ENCODE measurements around the gene CFAP73.
"Not testable (repeated sequence)": the region's sequence is repeated elsewhere in the genome, so short reads cannot be mapped to it uniquely, and the experiment has no call there.

CFAP73 gene

DNA sequence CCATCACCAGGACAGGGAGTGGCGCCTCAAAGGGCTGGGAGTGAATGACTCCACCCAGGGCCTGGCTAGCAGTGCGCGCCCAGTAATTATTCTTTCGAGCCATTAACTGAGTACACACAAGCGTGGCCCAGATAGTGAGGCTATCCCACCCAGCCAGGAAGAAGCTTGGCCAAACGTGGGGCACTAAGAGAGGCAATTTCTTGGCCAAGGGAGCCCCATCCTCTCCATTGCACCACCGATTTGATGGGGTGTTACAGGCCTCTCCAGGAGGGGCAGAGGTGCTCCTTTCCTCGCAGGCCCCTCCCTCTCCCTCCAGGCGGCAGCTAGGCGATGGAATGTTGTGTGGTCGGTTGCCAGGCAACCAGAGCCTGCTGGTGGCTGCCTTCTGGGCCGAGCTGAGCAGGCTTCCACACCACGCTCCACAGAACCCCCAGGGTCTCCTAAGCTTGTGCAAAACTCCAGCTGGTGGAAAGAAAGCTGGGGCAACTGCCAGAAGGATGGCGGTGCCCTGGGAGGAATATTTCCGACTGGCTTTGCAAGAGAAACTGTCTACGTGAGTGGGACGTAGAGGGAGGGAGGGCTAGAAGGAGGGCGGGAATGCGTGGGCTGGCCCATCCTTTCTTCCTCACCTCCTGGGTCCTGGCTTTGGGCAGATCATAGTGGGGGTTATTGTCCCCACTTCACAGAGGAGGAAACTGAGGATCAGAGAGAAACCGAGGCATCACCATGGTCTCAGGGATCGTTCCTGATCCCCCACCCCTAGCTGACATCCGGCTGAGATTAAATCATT, at the start of gene CFAP73:
CFAP73 (plus strand) TSS at position 364 of the 790 bp plus-strand sequence; CDS start at position 498, 134 bp downstream.
- DNase-seq = no peak

DNA sequence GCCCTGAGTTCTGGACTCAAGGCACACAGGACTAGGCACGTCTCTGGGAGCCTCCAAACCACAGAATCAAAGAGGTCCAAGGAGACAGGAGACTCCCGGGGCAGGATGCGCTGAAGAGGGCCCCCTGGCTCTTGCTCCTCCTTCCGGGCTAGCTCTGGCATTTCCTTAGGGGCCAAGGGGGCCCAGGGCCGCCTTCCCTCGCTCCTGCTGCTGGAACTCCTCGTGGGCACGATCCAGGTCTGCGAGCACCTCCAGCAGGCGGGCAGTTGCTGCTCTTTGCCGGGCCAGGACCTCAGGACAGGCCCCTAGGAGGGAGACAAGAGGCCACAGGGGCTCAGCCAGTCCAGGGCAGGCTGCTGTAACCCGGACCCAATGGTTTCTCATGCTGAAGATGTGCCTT, 49.8 kb upstream of the CFAP73 start:
- no peak for DNase-seq

GRCh38 chr12:113101751-113102150, 47.8 kb upstream of the CFAP73 start:
- no peak for DNase-seq

DNA sequence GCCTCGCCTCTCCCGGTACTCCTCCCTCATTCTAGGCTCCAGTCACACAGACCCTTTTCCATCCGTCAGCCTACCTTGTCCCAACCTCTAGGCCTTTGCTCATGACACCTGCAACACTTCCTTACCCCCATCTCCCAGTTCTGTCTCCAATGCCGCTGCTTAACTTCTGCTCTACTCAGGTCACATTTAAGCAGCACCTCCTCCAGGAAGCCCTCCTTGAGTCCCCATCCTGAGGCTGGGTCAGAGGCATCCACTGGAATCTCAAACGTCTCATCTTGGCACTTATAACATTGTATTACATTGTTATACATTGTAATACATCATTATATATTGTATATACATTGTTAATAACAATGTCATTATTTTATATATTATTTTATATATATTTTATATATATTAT, 46.7 kb upstream of the CFAP73 start:
- DNase-seq = no peak

GRCh38 chr12:113103756-113104450, 45.6 kb upstream of the CFAP73 start:
- DNase-seq = no peak

DNA sequence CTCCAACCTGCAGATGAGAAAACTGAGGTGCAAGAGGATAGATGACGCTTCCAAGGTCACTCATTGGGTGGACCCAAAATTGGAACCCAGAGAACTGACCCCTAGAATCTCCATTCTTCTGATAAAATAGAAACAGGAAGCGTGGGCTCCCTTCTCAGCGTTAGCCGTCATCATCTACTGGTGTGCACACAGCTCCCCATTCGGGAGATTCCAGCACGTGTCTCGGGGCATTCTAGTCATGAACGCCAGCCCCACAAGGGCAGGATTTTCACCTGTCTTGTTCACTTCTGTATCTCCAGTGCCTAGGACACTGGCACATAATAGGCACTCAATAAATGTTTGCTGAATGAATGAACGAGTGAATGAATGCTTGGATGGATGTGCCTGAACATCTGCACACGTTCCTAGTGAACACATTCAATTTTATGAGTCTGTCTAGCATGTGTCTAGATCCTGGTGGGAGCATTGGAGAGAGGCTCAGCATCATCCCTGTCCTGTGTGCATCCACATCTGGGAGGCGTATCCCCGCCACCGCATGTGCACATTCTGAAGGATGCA, 44.5 kb upstream of the CFAP73 start:
- no peak for DNase-seq

- DNase-seq = no peak
These were observed 43.8 kb upstream of the CFAP73 start for GRCh38 chr12:113105606-113106271.

DNA sequence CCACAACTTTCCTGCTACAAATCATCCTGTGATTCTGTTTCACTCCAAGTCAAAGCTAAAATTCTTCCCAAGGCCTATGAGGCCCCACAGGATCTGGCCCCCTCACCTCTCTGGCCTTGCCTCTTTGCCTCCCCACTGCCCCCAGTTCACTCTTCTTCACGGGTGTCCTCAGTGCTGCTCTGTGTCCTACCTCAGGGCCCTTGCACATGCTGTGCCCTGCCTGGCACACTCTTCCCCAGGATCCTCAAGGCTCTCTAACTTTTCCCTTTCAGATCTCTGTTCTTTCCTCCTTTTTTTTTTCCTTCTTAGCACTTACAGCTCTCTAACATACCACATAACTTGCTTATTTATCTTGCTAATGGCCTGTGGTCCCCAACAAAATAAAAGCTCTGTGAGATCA, 43.2 kb upstream of the CFAP73 start:
- no peak for DNase-seq

GRCh38 chr12:113108308-113108707, 41.2 kb upstream of the CFAP73 start:
- no peak for DNase-seq

GRCh38 chr12:113109360-113109759, 40.2 kb upstream of the CFAP73 start:
- DNase-seq = no peak

DNA sequence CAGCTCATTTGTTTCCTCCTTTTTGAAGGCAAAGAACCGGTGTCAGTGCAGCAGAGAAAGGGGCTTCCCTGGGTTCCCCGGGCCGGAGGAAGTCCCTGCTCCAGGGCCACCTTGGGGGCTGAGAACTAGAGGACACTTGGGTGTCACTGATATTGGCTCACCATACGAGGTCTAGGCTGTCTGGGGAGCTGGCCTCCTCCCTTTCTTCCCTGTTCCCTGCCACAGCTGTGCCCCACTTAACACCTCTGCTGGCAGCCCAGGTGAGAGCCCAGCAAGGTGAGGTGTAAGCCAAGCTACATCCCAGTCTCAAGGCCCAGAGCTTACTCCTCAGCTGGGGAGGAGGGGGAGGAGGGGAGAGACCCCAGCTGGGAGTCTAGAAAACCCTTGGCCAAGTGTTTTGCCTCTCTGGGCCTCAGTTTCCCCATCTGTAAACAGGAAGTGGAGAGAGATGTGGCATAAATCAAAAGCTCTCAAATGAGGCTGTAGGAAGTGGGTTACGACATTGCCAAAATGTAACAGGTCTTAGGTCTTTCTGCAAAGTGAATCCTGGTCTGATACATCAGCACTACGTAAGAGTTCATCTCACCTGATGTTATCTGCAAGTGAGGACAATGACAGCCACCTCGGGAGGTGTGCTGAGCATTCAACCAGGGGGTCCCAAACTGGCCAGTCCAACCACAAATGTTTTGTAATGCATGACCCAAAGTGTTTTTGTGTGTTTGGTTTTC, 39.5 kb upstream of the CFAP73 start:
- DNase-seq = no peak

GRCh38 chr12:113111247-113111646, 38.3 kb upstream of the CFAP73 start:
- no peak for DNase-seq

GRCh38 chr12:113112043-113112899, 37.3 kb upstream of the CFAP73 start:
- no peak for DNase-seq

GRCh38 chr12:113113397-113113796, 36.1 kb upstream of the CFAP73 start:
- no peak for DNase-seq

DNA sequence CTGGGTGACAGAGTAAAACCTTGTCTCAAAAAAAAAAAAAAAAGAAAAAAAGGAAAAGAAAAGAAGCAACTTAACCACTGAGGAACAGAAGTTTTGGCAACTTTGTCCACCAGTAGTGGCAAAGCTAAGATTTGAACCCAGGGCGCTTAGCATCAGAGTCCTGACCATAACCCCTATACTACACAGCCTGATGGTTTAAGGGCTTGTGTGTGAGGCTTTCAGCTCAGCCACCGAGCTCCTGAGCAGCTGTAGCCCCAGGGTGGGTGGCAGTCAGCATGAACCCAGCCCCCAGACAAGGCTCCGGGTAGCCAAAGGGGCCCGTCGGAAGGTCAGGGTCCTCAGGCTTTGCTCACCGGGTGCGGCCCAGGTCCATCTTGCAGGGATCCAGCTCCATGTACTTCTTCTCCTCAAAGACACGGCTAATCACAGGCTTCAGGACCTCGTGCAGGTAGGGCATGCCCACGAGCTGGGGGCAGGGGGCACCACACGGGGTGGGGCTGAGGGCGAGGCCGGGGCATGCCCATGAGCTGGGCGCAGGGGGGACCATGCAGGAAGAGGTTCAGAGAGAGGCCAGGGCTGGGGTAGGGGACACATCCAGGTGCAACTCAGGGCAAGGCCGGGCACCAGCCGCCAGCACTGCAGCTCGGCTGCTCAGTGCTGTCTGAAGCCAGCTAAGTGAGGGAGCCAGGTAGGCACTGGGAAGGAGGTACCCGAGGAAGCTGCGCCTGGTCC, 34.9 kb upstream of the CFAP73 start:
- DNase-seq = no peak

- no peak for DNase-seq
These were observed 33.9 kb upstream of the CFAP73 start for GRCh38 chr12:113115455-113116126.

DNA sequence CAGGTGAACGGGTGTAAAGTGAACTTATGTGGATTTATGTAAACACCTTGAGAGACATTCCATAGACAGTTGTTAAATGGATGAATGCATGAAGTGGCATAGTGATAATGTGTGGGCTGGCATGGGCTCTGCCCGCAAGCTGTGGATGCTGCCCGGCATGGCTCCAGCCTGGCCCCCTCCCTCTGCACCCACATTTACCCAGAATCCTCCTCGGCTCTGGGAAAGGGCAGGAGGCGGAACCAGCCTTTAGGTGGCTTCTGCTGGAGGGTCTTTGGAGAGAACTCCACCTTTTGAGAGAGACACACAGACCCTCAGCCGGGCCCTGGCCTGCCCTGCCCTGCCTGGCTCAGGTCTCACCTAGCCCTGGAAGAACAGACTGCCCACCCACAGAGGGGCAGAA, 32.6 kb upstream of the CFAP73 start:
- DNase-seq = no peak

GRCh38 chr12:113117684-113118083, 31.8 kb upstream of the CFAP73 start:
- not testable (repeated sequence) for DNase-seq

- no peak for DNase-seq
These were observed 31.4 kb upstream of the CFAP73 start for GRCh38 chr12:113118142-113118541.

- no peak for DNase-seq
These were observed 29.4 kb upstream of the CFAP73 start for GRCh38 chr12:113119980-113120669.

Data from NCI-H2029 treated with DMSO at 0.1 percent for 48 hours (cell line).